HG03460 (cell line): Measurements from ENCODE around the gene L1CAM.

Experiments used
- ATAC-seq: cut with Tn5 transposase; IDR thresholded peaks from one replicate; pipeline ENCODE4 v1.9.1; 2021; ENCODE audit not compliant: unreplicated experiment

L1CAM gene

DNA sequence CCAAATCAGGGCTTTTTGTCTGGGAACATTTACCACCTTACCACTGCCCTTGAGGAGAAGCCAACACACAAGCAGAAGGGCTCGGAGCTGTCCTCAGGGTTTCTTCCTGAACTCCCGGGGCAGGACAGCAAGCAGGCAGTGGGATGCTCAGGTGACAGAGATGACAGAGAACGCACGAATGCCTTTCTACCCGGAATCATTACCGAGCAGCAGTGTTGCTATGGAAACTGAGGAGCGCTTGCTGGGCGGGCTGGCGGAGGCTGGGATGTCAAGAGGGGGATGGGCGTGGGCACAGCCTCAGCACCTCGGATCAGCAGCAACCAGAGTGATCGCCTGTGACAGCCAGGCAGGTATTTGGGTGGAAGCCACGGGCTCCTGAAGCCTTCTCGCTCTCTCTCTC is 73.8 kb downstream of the L1CAM start:
- ATAC-seq, result no peak
